K562 (cell line): Measurements from ENCODE around the gene SAMD15. TPM values are rescaled to one million over a fixed set of nuclear protein-coding genes. Genes with fewer than 3 reads are reported as not detected.
A peak's percentile ranks its signal among the peaks of the same experiment; 100 is the strongest.

ENCODE experiments used
- ATAC-seq: fragments of 200-7000 bp; cut with Tn5 transposase; 3 replicates; pipeline ENCODE4 v1.9.1; 2020; ENCODE audit warnings: moderate library complexity
- BruUV-seq: library from RNA; stranded (reverse); fragments of 400-500 nt; replicated peaks from 2 replicates; lab custom pipeline; 2021; lab: Mats Ljungman, UMichigan
- CTCF ChIA-PET: fragments of 300-600 bp; formaldehyde crosslinking; extraction: SDS; loops from one replicate; lab custom pipeline; 2021; ENCODE audit warnings: low intra/inter-chr PET ratio; lab: Yijun Ruan, JAX
- POLR2A ChIA-PET: fragments of 300-600, 350-650 bp; sonication (Branson Sonifier 250); formaldehyde crosslinking; extraction: SDS; loops from one replicate; lab custom pipeline; 2021; ENCODE audit warnings: antibody characterized with exemption, inconsistent platforms; lab: Yijun Ruan, JAX
- DNase-seq, 4 experiments: peaks; one replicate each; pipeline versions ENCODE4 v3.0.0 to v3.0.0-alpha.2; 2011 to 2018; ENCODE audit warnings: low spot score in 3 of 4, mixed read lengths in 3 of 4; ENCODE audit errors: extremely low read depth in 1 of 4
- FAIRE-seq: peaks from 2 replicates; lab custom pipeline; 2011; peaks lifted over from hg19 to GRCh38; lab: Jason Lieb, UNC
- H2AFZ ChIP-seq: 2 replicates; pipeline ENCODE4 v1.6.0; 2011; ENCODE audit warnings: low read depth, low read length, control low read depth, inconsistent platforms
- H3K27ac ChIP-seq: fragments of 200-600 bp; 3 replicates; pipeline ENCODE4 v1.8.0; 2011; ENCODE audit warnings: low read depth, mild to moderate bottlenecking, control low read depth, inconsistent platforms, low read length, moderate library complexity, mixed read lengths; ENCODE audit errors: extremely low read depth
- H3K27me3 ChIP-seq, 2 experiments: fragments of 300-600 bp in 1 of 2; 2 replicates in 1 of 2; 3 replicates in 1 of 2; pipeline versions ENCODE4 v1.6.0 to v1.8.0; 2011; ENCODE audit warnings: inconsistent platforms in 2 of 2, low read length in 2 of 2, mild to moderate bottlenecking in 1 of 2, mixed read lengths in 1 of 2, moderate library complexity in 1 of 2; ENCODE audit not compliant: control insufficient read depth in 2 of 2, insufficient read depth in 2 of 2
- H3K36me3 ChIP-seq: fragments of 300-600 bp; 3 replicates; pipeline ENCODE4 v1.8.0; 2011; ENCODE audit warnings: mild to moderate bottlenecking, low read length, inconsistent platforms; ENCODE audit not compliant: control insufficient read depth, insufficient read depth
- H3K4me1 ChIP-seq, 2 experiments: fragments of 200-600 bp in 1 of 2; replicated peaks in 1 of 2; 2 replicates in 1 of 2; 3 replicates in 1 of 2; pipeline versions ENCODE4 v1.5.1 to v1.8.0; 2011; ENCODE audit warnings: inconsistent platforms in 2 of 2, low read length in 2 of 2, mild to moderate bottlenecking in 1 of 2, mixed read lengths in 1 of 2, moderate library complexity in 1 of 2; ENCODE audit not compliant: control insufficient read depth in 2 of 2, insufficient read depth in 2 of 2
- H3K4me2 ChIP-seq: 2 replicates; pipeline ENCODE4 v1.6.1; 2011; ENCODE audit warnings: low read length, control low read depth, inconsistent platforms, mixed read lengths; ENCODE audit not compliant: insufficient read depth
- H3K4me3 ChIP-seq: fragments of 200-600 bp; sonication (generic), shearing (Covaris generic); 2 replicates; pipeline ENCODE4 v1.5.1; 2016; ENCODE audit warnings: control low read depth, inconsistent platforms
- H3K79me2 ChIP-seq: fragments of 200-600 bp; 3 replicates; pipeline ENCODE4 v1.8.0; 2011; ENCODE audit warnings: low read length, inconsistent platforms; ENCODE audit not compliant: control insufficient read depth, insufficient read depth
- H3K9ac ChIP-seq, 2 experiments: 2 replicates each; pipeline versions ENCODE4 v1.6.0 to v1.6.1; 2011; ENCODE audit warnings: low read depth in 2 of 2, low read length in 2 of 2, control low read depth in 1 of 2, inconsistent platforms in 1 of 2, mild to moderate bottlenecking in 1 of 2, mixed read lengths in 1 of 2; ENCODE audit not compliant: insufficient read depth in 1 of 2
- H3K9me1 ChIP-seq: one replicate; pipeline ENCODE4 v1.6.0; 2011; ENCODE audit warnings: inconsistent platforms, mild to moderate bottlenecking, low read length, moderate library complexity; ENCODE audit not compliant: control insufficient read depth, insufficient read depth
- H3K9me3 ChIP-seq: replicated peaks from 2 replicates; pipeline ENCODE4 v1.5.1; 2011; ENCODE audit warnings: low read depth, low read length, inconsistent platforms; ENCODE audit not compliant: control insufficient read depth, insufficient read depth
- H4K20me1 ChIP-seq: replicated peaks from 2 replicates; pipeline ENCODE4 v1.6.1; 2011; ENCODE audit warnings: low read length, inconsistent platforms, mixed read lengths; ENCODE audit not compliant: control insufficient read depth, insufficient read depth
- DMBX1 ChIP-seq: fragments of 250-450 bp; sonication (Bioruptor Pico); IDR thresholded peaks from 2 replicates; pipeline ENCODE4 v1.8.0; 2022; ENCODE audit warnings: inconsistent platforms, mild to moderate bottlenecking, moderate library complexity, borderline replicate concordance
- FOXK2 ChIP-seq, 2 experiments: fragments of 450-650 bp; IDR thresholded peaks in 1 of 2; conservative IDR thresholded peaks in 1 of 2; 2 replicates each; pipeline ENCODE4 v1.6.1; 2016; ENCODE audit warnings: low read depth in 2 of 2, mild to moderate bottlenecking in 1 of 2
- MNT ChIP-seq, 2 experiments: fragments of 450-650 bp; conservative IDR thresholded peaks; 2 replicates each; pipeline ENCODE4 v1.6.1; 2017; ENCODE audit warnings: mild to moderate bottlenecking in 2 of 2, moderate library complexity in 2 of 2
- SPI1 ChIP-seq: IDR thresholded peaks from 2 replicates; pipeline ENCODE4 v1.6.1; 2011; ENCODE audit warnings: low read depth, low read length, control low read depth, borderline replicate concordance
- YY1 ChIP-seq, 3 experiments: IDR thresholded peaks; 2 replicates each; pipeline ENCODE4 v1.6.1; 2011; ENCODE audit warnings: low read length in 2 of 3, mild to moderate bottlenecking in 2 of 3, moderate library complexity in 2 of 3, borderline replicate concordance in 1 of 3, control low read depth in 1 of 3, low read depth in 1 of 3; ENCODE audit not compliant: insufficient read depth in 3 of 3, insufficient replicate concordance in 2 of 3, control insufficient read depth in 1 of 3, insufficient read length in 1 of 3; ENCODE audit errors: extremely low read depth in 1 of 3
- ZNF592 ChIP-seq: fragments of 450-650 bp; IDR thresholded peaks from 2 replicates; pipeline ENCODE4 v1.6.1; 2017; ENCODE audit warnings: antibody characterized with exemption, mild to moderate bottlenecking
- WGBS: fragments of 100-300 bp; shearing (Covaris generic); methylation state at CpG from one replicate; pipeline ENCODE4 v1.1.6; 2016; ENCODE audit warnings: low coverage, mixed read lengths; ENCODE audit not compliant: insufficient coverage; ENCODE audit errors: missing lambda C conversion rate; 5-methylcytosine and 5-hydroxymethylcytosine counted together
- in situ Hi-C: fragments of 300-500 bp; cut with MboI; formaldehyde crosslinking; loops from 4 replicates; pipeline ENCODE4 v1.15.0; 2018; ENCODE audit warnings: inconsistent platforms, mixed read lengths
- intact Hi-C: fragments of 100-400 bp; cut with micrococcal nuclease; formaldehyde crosslinking; loops from 2 replicates; pipeline ENCODE4 v1.14.2; 2022
- polyA plus RNA-seq, 8 experiments: library from polyadenylated mRNA; depleted of rRNA in 4 of 8; stranded (reverse) in 5 of 8; unstranded in 3 of 8; fragments of >200 nt; fragmentation: Nextera tagmentation in 2 of 8; fragmentation: Illumina TruSeq in 1 of 8; extraction: Ambion mirVana in 2 of 8; extraction: Trizol in 1 of 8; gene quantifications; 2 replicates each; pipeline versions ENCODE4 v1.2.1 to v1.2.3, GENCODE V29; 2011 to 2014; ENCODE audit warnings: inconsistent platforms in 1 of 8, missing spikeins in 1 of 8
- total RNA-seq, 7 experiments: library from RNA; depleted of rRNA in 6 of 7; stranded (reverse); fragments of >200 nt in 6 of 7; fragmentation: Illumina TruSeq in 2 of 7; extraction: Trizol in 2 of 7; gene quantifications; 2 replicates each; pipeline versions ENCODE4 v1.2.1 to v1.2.3, GENCODE V29; 2011 to 2021; ENCODE audit warnings: low replicate concordance in 1 of 7

Gene SAMD15
- total and polyA plus RNA-seq, 9 of the 15 experiments (the other 6 are each of a cell fraction or from before 2014, with no cell fraction given), result 0.18 to 0.54 (median 0.25) TPM

DNA sequence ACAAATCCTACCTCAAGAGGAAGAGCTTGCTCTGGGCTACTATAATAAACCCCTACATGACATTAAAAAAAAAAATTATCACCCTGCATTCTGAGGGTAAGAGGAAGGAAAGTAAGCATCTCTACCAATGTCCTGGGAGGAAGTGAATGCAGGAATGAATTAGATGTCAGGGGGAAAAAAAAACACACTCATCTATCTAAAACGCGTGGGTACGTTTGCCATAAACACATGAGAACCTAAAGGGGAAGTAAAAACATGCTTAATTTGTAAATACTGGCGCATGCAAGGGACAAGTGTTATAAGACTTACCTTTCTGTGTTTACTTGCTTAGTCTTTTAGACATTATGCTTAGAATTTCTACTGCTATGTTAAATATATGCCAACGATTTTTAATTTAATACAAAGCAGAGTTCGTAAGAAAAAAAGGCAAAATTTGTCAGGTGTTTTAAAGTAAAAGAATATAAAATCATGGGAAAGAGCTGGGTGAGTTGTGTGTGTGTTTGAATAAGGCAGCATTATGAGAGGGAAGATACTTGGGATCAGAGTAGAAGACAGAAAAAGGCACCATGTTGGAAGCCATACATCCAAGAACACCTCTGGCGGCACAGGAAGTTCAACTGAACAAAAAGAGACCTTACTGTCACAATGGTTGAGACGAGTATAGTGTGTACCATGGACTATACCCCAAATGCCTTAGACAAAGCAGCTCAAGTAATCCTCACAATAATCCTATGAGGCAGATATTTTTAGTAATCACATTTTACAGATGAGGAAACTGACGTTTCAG, 1.8 kb upstream of the SAMD15 start:
- WGBS, result 15% methylated on average over 9 of the region's 9 CpGs
- Histone ChIP-seq H3K27ac (peak overlapping the region; percentile 7; the same call in 1 of the 3 replicates), H3K27me3 (no peaks in the 10 kb centered on the region), H3K79me2 (peaks cover 35% of the 10 kb centered on the region), H3K4me2 (peak overlapping the region; percentile 87), H3K36me3 (no peaks in the 10 kb centered on the region), H4K20me1 (no peaks in the 10 kb centered on the region), H3K9ac (peak overlapping the region in 1 of 2 experiments; percentile 77; a peak in 2 of 4 replicates), H3K9me1 (no peaks in the 10 kb centered on the region), H3K9me3 (no peaks in the 10 kb centered on the region), H2AFZ (peak overlapping the region; percentile 63), H3K4me1 (peaks cover 6 to 12% of the 10 kb centered on the region in 2 experiments; a peak in 3 of 5 replicates), H3K4me3 (peak overlapping the region; percentile 90)
- peak; percentile 18; the same call in 2 of the 3 replicates for ATAC-seq
- in situ Hi-C loops (no loop called here), intact Hi-C loops (loop anchor here (5.0 kb wide), 1 partner anchor 53 kb away; the partner anchor contains the start of genes GSTZ1 and POMT2)
- CTCF ChIA-PET, result no interaction called here
- peak; percentile 23 for FAIRE-seq
- DNase-seq, result peak in 1 of 4 experiments; percentile 15
- POLR2A ChIA-PET, result no interaction called here
- BruUV-seq, result TSS peak; percentile 48
- TF ChIP-seq MNT (conservative IDR thresholded peaks at IDR 0.05) (peak in 1 of 2 experiments; percentile 53; a peak in 2 of 4 replicates), FOXK2 (conservative IDR thresholded peaks at IDR 0.05 in 1 of 2, IDR thresholded peaks at IDR 0.05 in 1 of 2; ENCODE audit: low read depth in 2 of 2) (peak; percentile 51 to 56; a peak in 2 of 4 replicates), ZNF592 (no peak), YY1 (IDR thresholded peaks at IDR 0.05; ENCODE audit: borderline replicate concordance in 1 of 3, control insufficient read depth in 1 of 3, extremely low read depth in 1 of 3, insufficient read depth in 3 of 3, insufficient read length in 1 of 3, insufficient replicate concordance in 2 of 3, low read depth in 1 of 3, low read length in 2 of 3) (peak in 1 of 3 experiments; percentile 44), SPI1 (peak; percentile 44; the same call in 1 of the 2 replicates), DMBX1 (CRISPR knock-in tag) (no peak)
